Immature natural killer cell (primary cell): ENCODE data around the gene CRYZ. TPM values are rescaled to one million over a fixed set of nuclear protein-coding genes. Genes with fewer than 3 reads are reported as not detected.
A peak's percentile ranks its signal among the peaks of the same experiment; 100 is the strongest.

Source experiments
- DNase-seq, 3 donors: peaks; one replicate each; pipeline ENCODE4 v3.0.0; 2022; ENCODE audit warnings: mixed read lengths in 1 of 3
- H3K27ac Mint-ChIP-seq, 6 donors: one replicate each; pipeline ENCODE4 v1.8.0; 2020; ENCODE audit warnings: mixed read lengths in 6 of 6, mild to moderate bottlenecking in 5 of 6, inconsistent platforms in 4 of 6, moderate library complexity in 3 of 6
- H3K27me3 Mint-ChIP-seq, 3 donors: one replicate each; pipeline ENCODE4 v1.8.0; 2020 to 2021; ENCODE audit warnings: low read depth in 3 of 3, mild to moderate bottlenecking in 3 of 3, mixed read lengths in 3 of 3, moderate library complexity in 3 of 3, inconsistent platforms in 1 of 3
- H3K36me3 Mint-ChIP-seq, 3 donors: one replicate each; pipeline ENCODE4 v1.8.0; 2020; ENCODE audit warnings: mixed read lengths in 3 of 3, inconsistent platforms in 2 of 3, mild to moderate bottlenecking in 2 of 3
- H3K4me1 Mint-ChIP-seq, 2 donors: one replicate each; pipeline ENCODE4 v1.8.0; 2020; ENCODE audit warnings: inconsistent platforms in 2 of 2, mild to moderate bottlenecking in 2 of 2, mixed read lengths in 2 of 2, moderate library complexity in 1 of 2
- H3K4me3 Mint-ChIP-seq, 5 donors: one replicate each; pipeline ENCODE4 v1.8.0; 2020; ENCODE audit warnings: mild to moderate bottlenecking in 5 of 5, mixed read lengths in 5 of 5, inconsistent platforms in 3 of 5, moderate library complexity in 3 of 5
- H3K9me3 Mint-ChIP-seq, 6 donors: one replicate each; pipeline ENCODE4 v1.8.0; 2020; ENCODE audit warnings: mild to moderate bottlenecking in 6 of 6, mixed read lengths in 6 of 6, inconsistent platforms in 4 of 6, moderate library complexity in 3 of 6
- polyA plus RNA-seq, 3 donors: library from polyadenylated mRNA; unstranded; fragments of 300-500 nt; fragmentation: Illumina TruSeq; gene quantifications; one replicate each; pipeline ENCODE4 v1.2.3, GENCODE V29; 2021

The CRYZ gene
- polyA plus RNA-seq, 3 donors from 2014 or later, result 42.1 to 70.5 (median 55.3) TPM

- Mint-ChIP-seq H3K27ac (no peak overlapping the region), H3K4me3 (no peak overlapping the region), H3K27me3 (no peaks in the 10 kb centered on the region), H3K4me1 (no peaks in the 10 kb centered on the region), H3K36me3 (peaks cover 10 to 31% (median 13%) of the 10 kb centered on the region in 3 donors), H3K9me3 (no peaks in the 10 kb centered on the region)
- no peak for DNase-seq
Observed at GRCh38 chr1:74715806-74716205, 17.0 kb downstream of the CRYZ start.

- Mint-ChIP-seq H3K9me3 (no peaks in the 10 kb centered on the region), H3K36me3 (peaks cover 6 to 31% (median 12%) of the 10 kb centered on the region in 3 donors), H3K27ac (no peak overlapping the region), H3K4me3 (no peak overlapping the region), H3K4me1 (no peaks in the 10 kb centered on the region), H3K27me3 (peaks cover 0 to 1% (median 0%) of the 10 kb centered on the region in 3 donors)
- DNase-seq, result no peak
Observed at GRCh38 chr1:74715236-74715502, 17.7 kb downstream of the CRYZ start.

GRCh38 chr1:74714429-74715235 lies 18.2 kb downstream of the CRYZ start:
- H3K4me3 Mint-ChIP-seq, result no peak overlapping the region
- no peak for DNase-seq
- H3K36me3 Mint-ChIP-seq, result peaks cover 4 to 31% (median 12%) of the 10 kb centered on the region in 3 donors
- H3K4me1 Mint-ChIP-seq, result no peaks in the 10 kb centered on the region
- peak overlapping the region in 2 of 6 donors; percentile 33 to 36 for H3K27ac Mint-ChIP-seq
- H3K9me3 Mint-ChIP-seq, result no peaks in the 10 kb centered on the region
- H3K27me3 Mint-ChIP-seq, result peaks cover 0 to 1% (median 0%) of the 10 kb centered on the region in 3 donors

- peaks cover 0 to 2% of the 10 kb centered on the region in 2 donors for H3K4me1 Mint-ChIP-seq
- no peak overlapping the region for H3K4me3 Mint-ChIP-seq
- no peak for DNase-seq
- peak overlapping the region in 1 of 6 donors; percentile 18 for H3K27ac Mint-ChIP-seq
- no peaks in the 10 kb centered on the region for H3K9me3 Mint-ChIP-seq
- peaks cover 0 to 1% (median 0%) of the 10 kb centered on the region in 3 donors for H3K27me3 Mint-ChIP-seq
- H3K36me3 Mint-ChIP-seq, result peaks cover 10 to 37% (median 15%) of the 10 kb centered on the region in 3 donors
Observed at GRCh38 chr1:74713849-74714248, 19.0 kb downstream of the CRYZ start.

- Mint-ChIP-seq H3K27me3 (peaks cover 0 to 1% (median 0%) of the 10 kb centered on the region in 3 donors), H3K9me3 (peaks cover 0 to 1% (median 0%) of the 10 kb centered on the region in 6 donors), H3K36me3 (peaks cover 20 to 47% (median 24%) of the 10 kb centered on the region in 3 donors), H3K4me1 (peaks cover 0 to 3% of the 10 kb centered on the region in 2 donors), H3K4me3 (no peak overlapping the region), H3K27ac (no peak overlapping the region)
- DNase-seq, result no peak
Observed at GRCh38 chr1:74712881-74713280, 20.0 kb downstream of the CRYZ start.

- peak overlapping the region in 2 of 6 donors; percentile 16 to 76 for H3K27ac Mint-ChIP-seq
- peaks cover 11 to 17% of the 10 kb centered on the region in 2 donors for H3K4me1 Mint-ChIP-seq
- no peak for DNase-seq
- no peak overlapping the region for H3K4me3 Mint-ChIP-seq
- H3K27me3 Mint-ChIP-seq, result peaks cover 0 to 2% (median 0%) of the 10 kb centered on the region in 3 donors
- H3K36me3 Mint-ChIP-seq, result peaks cover 10 to 54% (median 44%) of the 10 kb centered on the region in 3 donors
- no peaks in the 10 kb centered on the region for H3K9me3 Mint-ChIP-seq
Observed at GRCh38 chr1:74703386-74704182, 29.3 kb downstream of the CRYZ start.

GRCh38 chr1:74699331-74699730 lies 33.5 kb downstream of the CRYZ start:
- H3K9me3 Mint-ChIP-seq, result no peaks in the 10 kb centered on the region
- H3K4me1 Mint-ChIP-seq, result peaks cover 11 to 17% of the 10 kb centered on the region in 2 donors
- peaks cover 0 to 24% (median 22%) of the 10 kb centered on the region in 3 donors for H3K36me3 Mint-ChIP-seq

GRCh38 chr1:74697832-74698231 lies 35.0 kb downstream of the CRYZ start:
- H3K4me3 Mint-ChIP-seq, result no peak overlapping the region
- peaks cover 0 to 5% of the 10 kb centered on the region in 2 donors for H3K4me1 Mint-ChIP-seq
- no peak for DNase-seq
- peaks cover 0 to 2% (median 0%) of the 10 kb centered on the region in 3 donors for H3K27me3 Mint-ChIP-seq
- no peaks in the 10 kb centered on the region for H3K9me3 Mint-ChIP-seq
- H3K36me3 Mint-ChIP-seq, result peaks cover 0 to 11% (median 9%) of the 10 kb centered on the region in 3 donors
- H3K27ac Mint-ChIP-seq, result no peak overlapping the region

More at GRCh38 chr1:74699331-74699730, 33.5 kb downstream of the CRYZ start:
- Mint-ChIP-seq H3K27me3 (peaks cover 0 to 2% (median 0%) of the 10 kb centered on the region in 3 donors), H3K27ac (no peak overlapping the region), H3K4me3 (no peak overlapping the region)
- no peak for DNase-seq

- H3K36me3 Mint-ChIP-seq, result peaks cover 0 to 4% (median 0%) of the 10 kb centered on the region in 3 donors
- no peak overlapping the region for H3K27ac Mint-ChIP-seq
- no peaks in the 10 kb centered on the region for H3K27me3 Mint-ChIP-seq
- H3K4me1 Mint-ChIP-seq, result peaks cover 0 to 1% of the 10 kb centered on the region in 2 donors
- DNase-seq, result no peak
- H3K9me3 Mint-ChIP-seq, result no peaks in the 10 kb centered on the region
- H3K4me3 Mint-ChIP-seq, result no peak overlapping the region
Observed at GRCh38 chr1:74693473-74693872, 39.4 kb downstream of the CRYZ start.

GRCh38 chr1:74690909-74691308 lies 41.9 kb downstream of the CRYZ start:
- Mint-ChIP-seq H3K27ac (no peak overlapping the region), H3K4me1 (peaks cover 0 to 1% of the 10 kb centered on the region in 2 donors), H3K4me3 (no peak overlapping the region), H3K9me3 (no peaks in the 10 kb centered on the region), H3K36me3 (no peaks in the 10 kb centered on the region), H3K27me3 (no peaks in the 10 kb centered on the region)
- DNase-seq, result no peak

- Mint-ChIP-seq H3K4me1 (peaks cover 0 to 1% of the 10 kb centered on the region in 2 donors), H3K9me3 (no peaks in the 10 kb centered on the region), H3K4me3 (no peak overlapping the region), H3K27ac (peak overlapping the region in 1 of 6 donors; percentile 69), H3K36me3 (no peaks in the 10 kb centered on the region), H3K27me3 (no peaks in the 10 kb centered on the region)
- no peak for DNase-seq
Observed at GRCh38 chr1:74690364-74690696, 42.5 kb downstream of the CRYZ start.

- no peak overlapping the region for H3K4me3 Mint-ChIP-seq
Observed at GRCh38 chr1:74689621-74690363, 43.1 kb downstream of the CRYZ start.

GRCh38 chr1:74686928-74687327 lies 45.9 kb downstream of the CRYZ start:
- H3K4me1 Mint-ChIP-seq, result peaks cover 0 to 1% of the 10 kb centered on the region in 2 donors
- no peaks in the 10 kb centered on the region for H3K27me3 Mint-ChIP-seq
- H3K36me3 Mint-ChIP-seq, result no peaks in the 10 kb centered on the region
- H3K4me3 Mint-ChIP-seq, result no peak overlapping the region
- H3K27ac Mint-ChIP-seq, result no peak overlapping the region
- no peak for DNase-seq
- H3K9me3 Mint-ChIP-seq, result no peaks in the 10 kb centered on the region

More at GRCh38 chr1:74689621-74690363, 43.1 kb downstream of the CRYZ start:
- H3K27ac Mint-ChIP-seq, result no peak overlapping the region
- no peaks in the 10 kb centered on the region for H3K36me3 Mint-ChIP-seq
- peak; percentile 38 to 49 (median 49) for DNase-seq
- H3K27me3 Mint-ChIP-seq, result no peaks in the 10 kb centered on the region
- H3K9me3 Mint-ChIP-seq, result no peaks in the 10 kb centered on the region
- peaks cover 0 to 1% of the 10 kb centered on the region in 2 donors for H3K4me1 Mint-ChIP-seq
